Measurements from ENCODE around the gene KLHL29.

KLHL29 gene

DNA sequence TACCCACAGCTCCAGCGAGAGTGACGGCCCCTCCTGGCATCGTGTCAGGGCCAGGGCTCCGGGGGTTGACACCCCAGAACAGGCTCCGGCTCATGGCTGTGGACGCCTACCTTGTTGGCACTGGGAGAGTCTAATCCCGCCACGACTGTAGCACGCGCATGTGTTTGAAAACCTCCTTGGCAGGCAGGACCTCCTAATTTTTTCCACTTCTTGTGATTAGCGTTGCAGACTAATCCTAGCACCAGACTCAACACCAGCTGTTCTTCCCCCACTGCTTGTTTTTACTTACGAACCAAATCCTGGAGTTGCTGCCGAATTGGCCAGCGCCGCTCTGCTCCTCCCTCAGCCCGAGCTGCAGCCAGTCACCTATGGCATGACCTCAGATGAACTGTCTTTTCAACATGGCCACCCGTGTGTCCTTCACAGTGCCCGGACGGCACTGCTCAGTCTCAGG is 110.7 kb downstream of the KLHL29 start:
- DNase-seq (ENCODE audit: low spot score) = peak; percentile 25

DNA sequence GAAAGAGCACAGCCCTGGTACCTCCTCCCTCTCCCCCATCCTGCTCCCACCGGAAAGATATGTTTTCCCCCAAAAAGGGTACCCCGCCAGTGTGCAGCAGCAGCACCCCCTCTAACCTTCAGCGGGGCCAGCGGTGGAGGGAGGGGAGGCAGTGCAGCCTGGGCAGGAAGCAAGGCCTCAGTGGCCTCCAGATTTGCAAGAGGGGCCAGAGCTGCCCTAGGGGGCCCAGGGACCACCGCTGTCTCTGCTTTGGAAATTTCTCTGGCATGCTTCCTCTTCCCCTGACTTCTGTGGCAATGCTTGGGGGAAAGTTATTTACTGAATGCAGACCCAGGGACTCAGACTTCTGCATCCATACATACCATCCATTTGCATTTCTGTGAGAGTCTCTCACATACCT is 111.5 kb downstream of the KLHL29 start:
- DNase-seq (ENCODE audit: low spot score) = no peak

DNA sequence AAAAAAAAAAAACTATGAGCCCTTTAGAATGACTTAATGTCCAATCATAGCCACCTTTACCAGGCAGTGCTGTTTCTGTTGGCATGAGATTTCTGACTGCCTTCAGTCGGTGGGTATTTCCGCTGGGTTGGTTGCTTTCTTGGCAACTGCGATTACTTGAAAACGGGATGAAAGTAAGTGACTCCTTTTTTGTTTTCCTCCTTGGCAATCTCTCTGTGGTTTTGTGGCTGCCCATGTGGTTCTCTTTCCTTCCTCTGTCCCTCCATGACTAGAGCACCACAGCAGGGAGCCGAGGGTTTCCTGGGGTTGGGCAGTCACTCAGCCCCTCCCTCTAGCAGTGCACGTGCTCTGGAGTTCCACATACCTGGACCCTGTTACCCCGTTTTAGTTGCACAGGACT is 112.1 kb downstream of the KLHL29 start:
- peak; percentile 60 for DNase-seq (ENCODE audit: low spot score)

DNA sequence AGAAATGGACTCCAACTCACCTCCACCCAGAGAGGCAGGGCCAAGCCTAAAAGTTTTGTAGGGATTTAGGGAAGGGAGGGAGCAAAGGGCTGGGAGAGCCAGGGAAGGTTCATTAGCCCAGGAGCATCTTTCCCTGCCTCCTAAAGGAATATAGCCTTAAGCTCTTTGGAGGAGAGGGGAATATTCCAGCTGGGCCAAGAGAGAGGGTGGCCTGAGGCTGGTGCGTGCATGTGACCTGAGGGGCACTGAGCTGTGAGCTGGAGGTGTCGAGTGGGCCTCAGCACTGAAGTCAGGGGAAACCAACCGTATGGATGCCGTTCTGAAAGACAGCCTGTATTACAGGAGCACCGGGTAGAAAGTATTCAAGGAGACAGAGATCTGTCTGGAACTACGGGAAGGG is 112.6 kb downstream of the KLHL29 start:
- no peak for DNase-seq (ENCODE audit: low spot score)

DNA sequence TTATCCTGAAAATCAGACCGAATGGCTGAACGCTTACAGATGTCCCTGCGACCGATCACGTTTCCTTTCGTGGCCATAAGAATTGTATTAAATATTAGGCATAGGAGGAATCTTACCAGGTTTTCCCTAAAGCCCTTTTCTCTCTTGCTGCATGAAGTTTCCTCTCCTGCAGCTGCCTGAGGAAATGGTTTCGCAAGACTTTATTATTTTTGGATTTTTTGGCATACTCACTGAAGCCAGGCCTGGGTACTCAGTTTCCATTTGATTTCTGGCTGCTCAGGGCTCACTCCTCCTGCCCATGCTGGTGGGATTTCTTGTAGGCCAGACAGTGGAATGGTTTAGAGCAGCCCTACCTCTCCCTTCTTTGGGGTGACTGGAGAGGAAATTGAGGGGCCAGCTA is 114.0 kb downstream of the KLHL29 start:
- peak; percentile 23 for DNase-seq (ENCODE audit: low spot score)

DNA sequence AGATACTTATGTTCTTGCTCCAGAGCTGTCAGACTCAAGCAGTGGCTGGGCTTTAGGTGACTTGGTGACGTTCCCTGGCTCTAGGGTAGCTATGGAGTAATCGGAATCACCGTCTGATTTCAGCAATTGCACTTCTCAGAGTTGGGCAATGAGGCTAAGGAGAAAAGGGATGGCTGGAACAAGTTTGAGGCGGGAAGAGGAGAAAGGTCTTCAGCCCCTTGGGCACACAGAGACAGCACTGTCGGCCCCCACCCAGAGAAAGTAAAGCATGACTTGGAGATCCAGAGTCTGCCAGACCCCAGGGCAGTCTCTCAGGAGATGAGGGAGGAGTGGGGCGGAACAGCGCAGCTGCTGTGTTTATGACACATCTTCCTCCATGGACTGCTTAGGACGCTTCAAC is 114.5 kb downstream of the KLHL29 start:
- no peak for DNase-seq (ENCODE audit: low spot score)

DNA sequence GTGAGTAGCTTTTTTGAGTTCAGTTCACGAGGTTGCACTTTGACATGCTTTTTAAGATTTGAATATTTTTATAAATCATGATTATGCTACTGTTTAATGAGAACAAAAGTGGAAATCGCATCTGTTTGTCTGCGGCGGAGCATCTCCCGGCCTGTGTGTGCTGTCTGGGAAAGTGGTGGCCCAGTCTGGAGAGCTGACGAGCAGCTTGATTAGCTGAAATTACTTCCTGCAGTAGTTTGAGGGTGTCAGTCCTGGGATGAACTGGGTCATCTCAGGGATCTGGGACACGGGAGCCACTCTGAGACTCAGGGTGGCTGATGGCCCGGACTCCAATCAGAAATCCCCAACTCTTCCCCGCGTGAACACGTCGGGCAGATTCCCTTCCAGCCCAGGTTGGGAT is 115.9 kb downstream of the KLHL29 start:
- DNase-seq (ENCODE audit: low spot score) = no peak

DNA sequence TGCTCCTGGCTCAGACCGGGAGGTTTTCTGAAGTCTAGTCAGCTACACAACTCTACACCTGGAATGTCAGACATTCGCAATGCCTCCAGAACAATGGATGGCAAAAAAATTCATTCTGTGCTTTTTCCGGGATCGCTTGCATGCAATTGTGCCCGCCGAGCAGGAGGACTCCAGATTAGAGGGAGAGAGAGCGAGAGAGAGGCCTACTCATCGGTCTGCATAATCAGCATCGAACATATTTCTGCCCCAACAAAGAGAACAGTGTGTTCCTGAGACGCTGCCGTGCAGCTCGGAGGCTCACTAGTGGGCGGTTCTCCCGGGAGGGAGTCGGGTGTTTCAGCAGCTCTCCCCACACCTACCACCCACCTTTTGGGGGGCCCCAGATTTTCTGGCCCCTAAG is 117.1 kb downstream of the KLHL29 start:
- no peak for DNase-seq (ENCODE audit: low spot score)

DNA sequence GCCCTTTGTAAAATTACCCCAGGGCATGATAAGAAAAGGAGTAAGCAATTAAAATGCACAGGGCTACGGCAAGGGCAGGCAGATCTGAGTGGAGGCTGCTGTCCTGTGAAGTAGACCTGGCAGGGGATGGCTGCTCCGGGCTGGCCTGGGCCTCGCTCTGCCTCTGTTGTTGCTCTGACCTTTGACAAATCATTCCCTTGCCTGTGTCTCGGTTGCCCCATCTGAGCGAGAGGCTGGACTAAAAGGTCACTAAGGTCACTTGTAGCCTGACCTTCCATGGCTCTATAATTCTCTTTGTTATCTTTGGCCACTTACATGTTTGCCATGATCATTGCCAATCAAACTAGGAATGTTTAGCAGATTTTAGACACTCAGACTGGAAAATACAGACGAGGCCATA is 118.1 kb downstream of the KLHL29 start:
- DNase-seq (ENCODE audit: low spot score) = no peak

DNA sequence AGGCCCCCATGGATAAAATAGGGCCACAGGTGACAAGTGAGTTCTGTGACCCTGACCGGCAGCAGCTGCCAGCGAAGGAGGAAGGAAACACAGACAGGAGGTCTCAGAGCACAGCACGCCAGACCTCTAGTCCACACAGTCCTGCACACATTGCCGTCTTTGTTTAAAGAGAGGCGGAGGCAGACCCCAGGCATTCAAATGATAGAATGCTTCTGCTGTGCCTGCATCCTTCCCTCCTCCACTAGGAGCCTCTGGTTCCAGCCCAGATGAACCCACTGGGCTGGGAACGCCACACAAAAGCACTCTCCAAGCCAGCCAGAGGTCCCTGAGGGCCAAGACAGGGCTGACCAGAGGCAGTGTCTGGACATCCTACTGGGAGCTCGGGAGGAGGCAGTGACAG is 118.7 kb downstream of the KLHL29 start:
- DNase-seq (ENCODE audit: low spot score) = no peak

DNA sequence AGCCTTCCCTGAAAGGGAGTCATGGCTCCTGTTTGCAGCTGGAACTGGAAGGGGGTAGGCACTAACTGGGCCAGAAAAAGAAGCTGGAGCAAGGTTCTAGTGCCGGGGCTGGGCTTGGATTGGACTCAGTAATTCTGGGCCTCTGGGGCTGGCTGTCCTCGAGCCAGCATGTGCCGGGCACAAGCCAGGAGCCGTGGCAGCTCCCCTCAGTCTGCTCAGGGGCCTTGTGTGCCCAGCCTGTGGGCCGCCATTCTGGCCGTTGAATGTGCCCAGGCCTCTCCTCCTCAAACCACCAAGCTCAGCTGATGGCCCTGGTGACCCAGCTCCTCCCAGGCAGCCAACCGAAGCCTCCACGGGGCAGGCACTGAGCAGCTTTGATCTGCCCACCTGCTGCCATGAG is 119.6 kb downstream of the KLHL29 start:
- no peak for DNase-seq (ENCODE audit: low spot score)

DNA sequence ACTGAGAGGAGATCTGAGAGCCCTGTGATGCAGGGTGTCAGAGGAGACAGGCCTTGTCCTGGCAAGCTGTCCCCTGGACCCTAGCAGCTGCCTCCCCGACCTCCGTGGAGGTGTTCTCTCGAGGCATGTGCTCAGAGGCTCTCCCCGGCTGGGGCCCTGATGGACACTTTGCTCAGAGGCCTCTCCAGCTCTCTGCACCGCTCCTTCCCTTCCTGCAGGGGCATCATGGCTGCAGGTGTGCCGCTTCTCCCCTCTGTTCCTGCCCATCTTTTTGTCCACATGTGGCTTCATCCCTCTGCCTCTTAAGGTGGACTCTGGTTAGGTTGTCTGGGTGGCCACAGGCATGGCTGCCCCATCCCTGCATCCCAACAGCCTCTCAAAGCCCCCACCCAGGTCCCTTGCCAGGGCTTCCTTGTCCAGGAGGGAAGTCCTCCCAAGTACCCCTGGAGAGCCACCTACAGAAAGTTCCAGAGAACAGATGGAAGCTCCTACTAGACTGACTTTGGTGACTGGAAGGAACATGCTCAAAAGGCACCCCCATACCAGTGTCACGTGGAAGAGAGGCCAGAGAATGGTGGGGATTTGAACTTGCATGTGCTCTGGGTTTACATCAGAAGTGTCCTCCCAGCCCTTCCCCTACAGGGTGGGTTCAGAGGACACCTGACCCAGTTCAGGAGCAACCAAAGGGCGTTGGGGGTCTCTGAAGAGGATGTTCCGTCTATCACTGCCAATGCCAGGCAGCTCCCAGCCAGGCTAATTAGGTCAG is 120.4 kb downstream of the KLHL29 start:
- no peak for DNase-seq (ENCODE audit: low spot score)

DNA sequence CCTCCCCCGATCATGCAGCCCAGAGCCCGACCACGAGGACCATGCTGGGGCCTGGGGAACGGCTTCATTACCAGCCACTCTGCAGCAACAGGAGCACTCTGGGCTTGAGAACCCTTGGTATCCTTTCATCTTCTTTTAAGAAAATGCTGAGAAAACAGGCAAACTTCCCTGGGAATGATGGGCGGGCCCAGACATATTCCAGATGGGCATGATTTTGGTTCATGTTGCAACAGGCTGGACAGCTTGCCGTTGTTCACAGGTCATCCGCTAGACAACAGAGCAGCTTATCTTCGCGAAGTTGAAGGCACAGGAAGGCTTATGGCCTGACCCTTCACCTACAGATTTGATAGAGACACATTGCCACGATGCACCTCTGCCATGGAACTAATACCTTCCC is 121.0 kb downstream of the KLHL29 start:
- DNase-seq (ENCODE audit: low spot score) = peak; percentile 45

DNA sequence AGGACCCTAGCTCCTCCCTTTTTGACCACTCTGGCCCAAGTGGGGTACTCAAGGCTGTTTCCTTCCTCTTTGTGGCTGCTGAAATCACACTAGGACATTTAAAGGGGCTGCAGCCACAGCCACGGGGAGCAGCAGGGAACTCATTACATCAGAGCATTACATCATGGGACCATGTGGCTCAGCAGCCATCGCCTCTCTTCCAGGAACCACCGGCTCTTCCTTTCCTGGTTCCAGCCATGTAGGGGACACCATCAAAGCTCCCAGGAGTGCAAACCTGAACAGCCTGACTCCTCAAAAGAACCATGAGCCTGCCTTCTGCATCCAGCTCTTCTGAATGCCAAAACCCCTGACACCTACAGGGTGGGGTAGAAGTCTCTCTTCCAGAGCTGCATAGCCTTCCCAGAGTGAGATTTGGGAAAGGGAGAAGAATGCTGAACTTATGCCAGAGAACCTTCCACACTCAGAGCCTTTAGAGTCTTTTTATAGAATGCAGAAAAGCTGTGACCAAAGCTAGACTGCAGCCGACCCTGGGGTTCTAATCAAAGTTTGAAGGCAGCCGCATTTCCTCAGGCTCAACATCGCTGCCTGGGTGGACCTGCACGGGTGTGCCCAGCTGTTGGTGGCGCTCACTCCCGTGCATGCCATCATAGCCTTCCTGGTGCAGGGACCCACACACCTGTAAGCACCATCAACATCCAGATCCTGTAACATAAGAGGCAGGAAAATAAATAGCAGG is 121.7 kb downstream of the KLHL29 start:
- DNase-seq (ENCODE audit: low spot score) = no peak

DNA sequence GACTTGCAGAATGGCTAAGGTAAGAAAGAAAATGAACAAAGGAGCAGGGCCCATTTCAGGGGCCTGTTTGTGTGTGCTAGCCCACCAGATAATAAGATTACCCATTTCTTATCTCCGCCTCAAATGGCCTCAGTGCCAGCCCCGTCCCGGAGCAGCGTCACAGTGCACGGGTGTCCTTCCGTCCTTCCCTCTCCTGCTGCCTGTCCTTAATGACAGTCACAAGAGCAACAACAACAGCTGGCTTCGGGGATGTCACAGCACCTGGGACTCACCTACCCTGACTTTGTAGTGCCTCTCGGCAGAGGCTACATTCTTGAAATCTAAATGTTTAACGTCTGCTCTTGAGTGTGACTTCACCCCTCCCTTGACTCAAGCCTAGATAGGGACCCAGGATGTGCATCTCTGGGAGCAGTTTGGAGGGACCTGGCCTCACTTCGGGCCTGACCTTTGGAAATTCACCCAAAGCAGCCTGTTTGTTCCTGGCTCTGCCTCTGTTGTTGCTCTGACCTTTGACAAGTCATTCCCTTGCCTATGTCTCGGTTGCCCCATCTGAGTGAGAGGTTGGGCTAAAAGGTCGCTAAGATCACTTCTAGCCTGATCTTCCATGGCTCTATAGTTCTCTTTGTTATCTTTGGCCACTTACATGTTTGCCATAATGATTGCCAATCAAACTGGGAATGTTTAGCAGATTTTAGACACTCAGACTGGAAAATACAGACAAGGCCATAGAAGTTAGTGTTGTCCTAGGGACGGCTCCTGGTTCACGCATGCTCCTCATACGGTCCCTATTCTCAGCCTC is 122.5 kb downstream of the KLHL29 start:
- no peak for DNase-seq (ENCODE audit: low spot score)

DNA sequence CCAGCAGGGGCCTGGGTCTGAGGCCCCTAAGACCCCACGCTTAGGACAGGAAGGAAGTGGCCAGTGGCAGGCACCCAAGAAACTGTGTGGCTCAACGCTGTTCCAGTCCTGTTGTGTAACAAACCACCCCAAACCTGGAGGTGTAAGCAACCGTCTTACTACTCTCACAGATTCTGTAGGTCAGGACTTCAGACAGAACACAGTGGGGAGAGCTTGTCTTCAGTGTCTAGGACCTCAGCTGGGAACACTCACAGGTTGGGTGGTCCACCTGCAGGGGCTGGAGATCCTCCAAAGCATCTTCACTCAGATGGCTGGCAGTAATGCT is 123.0 kb downstream of the KLHL29 start:
- DNase-seq (ENCODE audit: low spot score) = no peak

DNA sequence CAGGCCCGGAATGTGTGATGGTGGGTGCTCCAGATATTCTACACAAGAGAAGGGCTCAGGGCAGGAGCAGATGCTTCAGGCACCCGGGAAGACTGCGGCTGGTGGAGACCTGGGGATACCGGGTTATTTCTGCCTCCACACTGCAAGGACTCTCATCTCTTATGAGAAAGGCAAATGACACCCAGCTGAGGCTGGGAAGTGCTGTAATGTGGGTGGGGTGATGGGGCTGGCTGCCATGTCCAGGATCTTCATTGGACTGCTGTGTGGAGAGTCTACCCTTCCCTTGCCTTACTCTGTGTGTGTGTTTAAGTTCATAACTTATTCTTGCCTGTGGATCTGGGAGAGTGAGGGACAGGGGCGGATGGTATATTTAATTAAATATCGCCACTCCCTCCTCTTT is 124.1 kb downstream of the KLHL29 start:
- no peak for DNase-seq (ENCODE audit: low spot score)

DNA sequence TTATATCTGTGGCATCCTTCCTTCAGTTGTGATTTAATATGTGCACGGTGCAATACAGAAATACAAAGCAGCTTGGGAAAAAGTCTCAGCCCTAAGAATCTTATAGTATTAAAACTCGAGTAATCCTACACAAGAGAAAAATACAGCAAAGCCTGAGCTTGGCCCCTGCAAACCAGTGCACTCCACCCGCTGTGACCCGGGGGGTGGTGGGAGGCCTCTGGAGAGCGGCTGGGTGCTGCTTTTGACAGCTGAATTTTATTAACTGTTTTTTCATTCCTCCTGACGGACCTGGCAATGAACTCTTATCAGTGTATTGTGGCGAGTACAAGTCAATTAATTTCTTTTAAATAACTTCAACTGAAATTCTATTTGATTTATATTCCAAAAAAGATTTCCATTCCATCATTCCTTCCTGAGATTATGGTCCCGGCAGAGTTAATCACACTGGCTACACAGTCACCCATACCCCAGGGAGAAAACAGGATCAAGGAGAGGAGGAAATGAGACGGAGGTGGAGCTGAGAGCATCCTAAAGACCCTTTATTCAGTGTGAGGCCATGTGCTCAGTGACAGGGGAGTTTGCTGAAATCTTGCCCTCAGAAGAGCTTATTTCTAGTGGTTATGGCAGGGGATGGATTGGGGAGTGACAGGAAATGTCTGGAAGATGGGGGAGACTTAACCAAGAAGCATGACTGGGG is 124.8 kb downstream of the KLHL29 start:
- DNase-seq (ENCODE audit: low spot score) = no peak

DNA sequence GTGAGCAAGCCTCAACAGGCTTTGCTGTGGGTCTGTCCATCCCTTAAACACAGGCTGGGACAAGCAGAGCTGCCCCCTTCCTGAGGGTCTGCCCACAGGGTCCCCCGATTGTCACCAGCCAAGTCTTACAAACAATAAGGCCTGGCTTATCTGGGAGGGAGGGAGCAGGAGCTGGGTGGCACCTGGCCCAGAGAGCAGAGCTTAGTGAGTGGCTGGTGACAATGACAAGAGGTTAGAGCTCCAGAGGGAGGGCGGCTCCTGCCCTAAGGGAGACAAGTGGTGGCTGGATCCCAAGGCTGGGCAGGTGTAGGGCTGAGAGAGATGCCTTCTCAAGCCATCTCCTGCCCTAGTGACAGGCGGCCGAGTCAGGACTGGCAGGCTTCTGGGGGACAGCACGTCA is 125.5 kb downstream of the KLHL29 start:
- DNase-seq (ENCODE audit: low spot score) = no peak

DNA sequence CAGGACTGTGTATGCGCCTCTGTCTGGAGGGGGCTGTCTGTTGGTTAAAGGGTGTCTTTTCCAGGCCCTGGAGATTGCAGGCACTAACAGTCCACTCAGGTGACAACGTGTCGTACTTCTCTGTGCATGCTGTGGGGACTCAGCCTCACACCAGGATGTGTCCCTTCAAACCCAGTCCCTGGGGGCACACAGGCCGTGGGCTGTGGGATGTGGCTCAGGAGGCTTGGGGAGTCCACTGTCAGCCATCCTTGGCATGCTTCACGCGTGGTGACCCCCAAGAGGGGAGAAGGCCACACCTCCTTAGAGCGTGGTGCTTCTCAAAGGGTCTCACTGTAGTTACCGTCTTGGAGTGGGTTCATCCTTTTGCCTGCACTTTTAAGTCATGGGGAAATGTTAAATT is 127.8 kb downstream of the KLHL29 start:
- no peak for DNase-seq (ENCODE audit: low spot score)

DNA sequence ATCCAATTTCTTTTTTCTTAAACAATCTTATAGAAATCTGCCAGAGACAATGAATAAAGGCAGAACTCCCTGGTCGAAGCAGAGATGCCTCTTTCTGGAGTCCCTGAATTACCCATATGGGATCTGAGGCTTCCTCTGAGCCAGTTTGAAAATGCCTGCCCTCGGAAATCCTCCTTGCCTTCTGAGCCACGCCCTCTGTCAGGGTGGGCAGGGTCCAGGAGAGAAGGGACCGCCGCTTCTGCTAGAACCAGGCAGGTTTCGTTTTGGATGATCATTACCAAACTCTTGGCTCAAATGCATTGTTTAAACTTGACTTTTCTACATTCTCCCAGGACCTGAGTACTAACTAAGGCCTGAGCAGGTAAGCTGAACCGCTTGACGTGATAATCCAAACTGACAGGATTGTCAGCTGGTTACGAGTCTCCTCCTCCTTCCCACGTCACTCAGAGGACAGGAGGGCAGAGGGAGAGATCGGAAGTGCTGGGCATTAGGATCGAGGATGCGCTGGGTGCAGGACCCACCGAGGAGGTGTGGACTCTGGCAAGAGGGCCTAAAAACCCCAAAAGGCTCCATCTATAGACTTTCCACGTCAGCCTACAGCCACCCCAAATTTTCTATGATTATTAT is 128.4 kb downstream of the KLHL29 start:
- no peak for DNase-seq (ENCODE audit: low spot score)
